Osteocyte (in vitro differentiated cells): ENCODE measurements around the gene SLC22A6. TPM values are rescaled to one million over a fixed set of nuclear protein-coding genes. Genes with fewer than 3 reads are reported as not detected.
A peak's percentile ranks its signal among the peaks of the same experiment; 100 is the strongest.

ENCODE experiments used
- DNase-seq: peaks from one replicate; pipeline ENCODE4 v3.0.0; 2021; ENCODE audit warnings: mixed read lengths; ENCODE audit not compliant: unreplicated experiment; ENCODE audit errors: extremely low spot score
- H3K27ac Mint-ChIP-seq: one replicate; pipeline ENCODE4 v1.8.0; 2021; ENCODE audit warnings: mild to moderate bottlenecking, mixed read lengths; ENCODE audit not compliant: unreplicated experiment
- H3K27me3 Mint-ChIP-seq: one replicate; pipeline ENCODE4 v1.8.0; 2021; ENCODE audit warnings: mixed read lengths; ENCODE audit not compliant: unreplicated experiment
- H3K36me3 Mint-ChIP-seq: one replicate; pipeline ENCODE4 v1.8.0; 2021; ENCODE audit warnings: mixed read lengths; ENCODE audit not compliant: unreplicated experiment
- H3K4me1 Mint-ChIP-seq: one replicate; pipeline ENCODE4 v1.8.0; 2021; ENCODE audit warnings: mixed read lengths; ENCODE audit not compliant: unreplicated experiment
- H3K4me3 Mint-ChIP-seq: one replicate; pipeline ENCODE4 v1.8.0; 2021; ENCODE audit warnings: mild to moderate bottlenecking, moderate library complexity, mixed read lengths; ENCODE audit not compliant: unreplicated experiment
- H3K9me3 Mint-ChIP-seq: one replicate; pipeline ENCODE4 v1.8.0; 2021; ENCODE audit warnings: mixed read lengths; ENCODE audit not compliant: unreplicated experiment
- CTCF ChIP-seq: fragments of 200-600 bp; sonication (generic); IDR thresholded peaks from 2 replicates; pipeline ENCODE4 v1.5.0; 2021; ENCODE audit warnings: antibody characterized with exemption, mild to moderate bottlenecking, moderate library complexity
- total RNA-seq: library from RNA; stranded (reverse); gene quantifications from 2 replicates; pipeline ENCODE4 v1.2.1, GENCODE V29; 2021

The SLC22A6 gene
- total RNA-seq, 1 donor from 2014 or later = not detected

- Mint-ChIP-seq H3K27ac (no peak overlapping the region), H3K36me3 (no peaks in the 10 kb centered on the region), H3K4me3 (no peak overlapping the region)
These were observed 25.3 kb downstream of the SLC22A6 start for GRCh38 chr11:62959422-62959980.

DNA sequence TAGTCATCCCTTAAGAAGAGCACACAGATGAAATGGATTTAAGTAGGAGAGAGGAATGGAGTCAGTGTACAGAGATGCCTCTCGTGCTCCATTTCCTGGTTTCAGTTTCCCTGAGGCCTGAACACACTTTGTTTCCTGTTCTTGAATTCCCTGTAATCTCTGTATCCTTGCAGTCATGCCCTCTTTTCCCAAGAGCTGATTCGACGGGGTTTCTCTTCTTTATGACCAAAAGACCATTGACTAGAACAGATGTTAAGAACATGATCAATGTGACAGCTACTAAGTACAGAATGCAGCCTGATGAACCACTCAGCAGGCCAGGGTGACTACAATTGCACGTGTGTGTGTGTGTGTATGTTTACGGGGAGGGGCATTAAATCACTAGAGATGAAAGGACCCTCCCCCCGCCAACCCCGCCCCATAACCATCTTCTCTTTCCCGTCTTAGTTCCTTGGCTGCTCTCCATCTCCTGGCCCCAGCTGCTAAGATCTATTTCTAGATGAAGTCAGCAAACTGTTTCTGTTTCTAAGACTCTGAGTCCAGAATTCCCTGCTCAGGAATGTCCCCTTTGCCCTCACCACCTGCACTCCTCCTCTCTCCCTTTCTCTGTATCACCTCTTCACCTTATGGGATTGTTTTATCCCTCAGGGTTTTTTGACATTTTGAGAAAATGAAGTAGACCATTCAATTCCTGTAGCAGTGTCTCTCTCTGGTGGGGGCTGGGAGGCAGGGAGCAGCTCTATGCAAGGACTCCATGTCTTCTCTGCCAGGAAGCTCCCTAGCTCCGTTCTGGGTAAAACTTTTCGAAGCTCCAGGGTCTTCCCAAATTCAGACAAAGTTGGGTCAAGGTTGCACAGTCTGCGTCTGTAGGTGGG is 26.0 kb downstream of the SLC22A6 start:
- Mint-ChIP-seq H3K27ac (no peak overlapping the region), H3K9me3 (no peaks in the 10 kb centered on the region), H3K36me3 (no peaks in the 10 kb centered on the region), H3K4me1 (peaks cover 10% of the 10 kb centered on the region), H3K4me3 (no peak overlapping the region), H3K27me3 (peaks cover 4% of the 10 kb centered on the region)
- no peak for TF ChIP-seq CTCF
- DNase-seq = peak; percentile 40

More at GRCh38 chr11:62959422-62959980, 25.3 kb downstream of the SLC22A6 start:
- H3K9me3 Mint-ChIP-seq = no peaks in the 10 kb centered on the region
- peaks cover 2% of the 10 kb centered on the region for H3K27me3 Mint-ChIP-seq
- peak; percentile 62 for DNase-seq
- H3K4me1 Mint-ChIP-seq = peaks cover 10% of the 10 kb centered on the region
- no peak for TF ChIP-seq CTCF

GRCh38 chr11:62957147-62957546 is 27.6 kb downstream of the SLC22A6 start:
- no peaks in the 10 kb centered on the region for H3K9me3 Mint-ChIP-seq
- H3K36me3 Mint-ChIP-seq = no peaks in the 10 kb centered on the region
- H3K4me1 Mint-ChIP-seq = peaks cover 10% of the 10 kb centered on the region
- H3K27me3 Mint-ChIP-seq = peaks cover 4% of the 10 kb centered on the region
- DNase-seq = no peak
- H3K27ac Mint-ChIP-seq = no peak overlapping the region
- no peak for TF ChIP-seq CTCF
- no peak overlapping the region for H3K4me3 Mint-ChIP-seq

GRCh38 chr11:62954478-62954877 is 30.3 kb downstream of the SLC22A6 start:
- H3K4me3 Mint-ChIP-seq = no peak overlapping the region
- H3K27me3 Mint-ChIP-seq = peaks cover 15% of the 10 kb centered on the region
- no peak overlapping the region for H3K27ac Mint-ChIP-seq
- H3K36me3 Mint-ChIP-seq = no peaks in the 10 kb centered on the region
- DNase-seq = peak; percentile 40
- no peak for TF ChIP-seq CTCF
- no peaks in the 10 kb centered on the region for H3K9me3 Mint-ChIP-seq
- peaks cover 10% of the 10 kb centered on the region for H3K4me1 Mint-ChIP-seq

- Mint-ChIP-seq H3K36me3 (no peaks in the 10 kb centered on the region), H3K9me3 (no peaks in the 10 kb centered on the region), H3K4me1 (peaks cover 4% of the 10 kb centered on the region), H3K27ac (no peak overlapping the region), H3K4me3 (no peak overlapping the region), H3K27me3 (peaks cover 21% of the 10 kb centered on the region)
- DNase-seq = peak; percentile 46
- TF ChIP-seq CTCF = no peak
These were observed 31.0 kb downstream of the SLC22A6 start for GRCh38 chr11:62953811-62954210.
